Activated CD4-positive, alpha-beta memory T cell treated with anti-CD3 and anti-CD28 coated beads, Interleukin-2, amount 10 ng/mL, durations not matched to agents 7 days and 5 days (primary cell): ENCODE results near the gene MYO5C. TPM values are rescaled to one million over a fixed set of nuclear protein-coding genes. Genes with fewer than 3 reads are reported as not detected.

ENCODE experiments used
- CTCF ChIA-PET: fragments of 350-600 bp; sonication (Branson Sonifier 250); formaldehyde crosslinking; loops from one replicate; lab custom pipeline; 2021; ENCODE audit warnings: antibody characterized with exemption, inconsistent platforms; lab: Charles Lee
- POLR2A ChIA-PET: fragments of 350-600 bp; sonication (Branson Sonifier 250); formaldehyde crosslinking; loops from one replicate; lab custom pipeline; 2021; ENCODE audit warnings: antibody characterized with exemption; lab: Charles Lee
- DNase-seq: peaks from one replicate; pipeline ENCODE4 v3.0.0-alpha.2; 2020
- H3K27ac Mint-ChIP-seq: one replicate; pipeline ENCODE4 v1.8.0; 2021; ENCODE audit warnings: mild to moderate bottlenecking, mixed read lengths
- H3K27me3 Mint-ChIP-seq: one replicate; pipeline ENCODE4 v1.8.0; 2021; ENCODE audit warnings: mixed read lengths
- H3K36me3 Mint-ChIP-seq: one replicate; pipeline ENCODE4 v1.8.0; 2021; ENCODE audit warnings: low read depth, mixed read lengths
- H3K4me1 Mint-ChIP-seq: one replicate; pipeline ENCODE4 v1.8.0; 2021; ENCODE audit warnings: mixed read lengths
- H3K4me3 Mint-ChIP-seq: one replicate; pipeline ENCODE4 v1.8.0; 2021; ENCODE audit warnings: mild to moderate bottlenecking, mixed read lengths
- H3K9me3 Mint-ChIP-seq: one replicate; pipeline ENCODE4 v1.8.0; 2021; ENCODE audit warnings: mixed read lengths
- total RNA-seq, 2 experiments: library from RNA; stranded (reverse); gene quantifications; one replicate each; pipeline ENCODE4 v1.2.3, GENCODE V29; 2021

The MYO5C gene
- total RNA-seq, 2 experiments from 2014 or later = 1.3 to 1.4 TPM

GRCh38 chr15:52303093-52303772 is 7.6 kb upstream of the MYO5C start:
- H3K27me3 Mint-ChIP-seq = peaks cover 9% of the 10 kb centered on the region
- H3K4me1 Mint-ChIP-seq = peaks cover 28% of the 10 kb centered on the region
- no peak for DNase-seq
- peak overlapping the region; percentile 42 for H3K27ac Mint-ChIP-seq
- ChIA-PET CTCF (interaction anchor here (1.1 to 2.2 kb wide), 6 partner anchors 41 to 432 kb away, joined by 3 to 9 read pairs (median 4); no protein-coding TSS in a partner anchor), POLR2A (interaction anchor here (0.9 to 1.0 kb wide), 3 partner anchors 8 to 28 kb away, joined by 3 to 5 read pairs (median 4); partner anchors contain the start of gene MYO5C)
- peaks cover 20% of the 10 kb centered on the region for H3K36me3 Mint-ChIP-seq
- H3K9me3 Mint-ChIP-seq = peaks cover 7% of the 10 kb centered on the region
- no peak overlapping the region for H3K4me3 Mint-ChIP-seq

GRCh38 chr15:52301265-52301847 is 5.8 kb upstream of the MYO5C start:
- Mint-ChIP-seq H3K4me3 (no peak overlapping the region), H3K27ac (no peak overlapping the region), H3K9me3 (peaks cover 7% of the 10 kb centered on the region), H3K27me3 (peaks cover 18% of the 10 kb centered on the region), H3K4me1 (peaks cover 28% of the 10 kb centered on the region), H3K36me3 (peaks cover 20% of the 10 kb centered on the region)
- ChIA-PET CTCF (no interaction called here), POLR2A (no interaction called here)
- no peak for DNase-seq

GRCh38 chr15:52294881-52295420 is 653 bp downstream of the MYO5C start:
- Mint-ChIP-seq H3K4me1 (peaks cover 28% of the 10 kb centered on the region), H3K36me3 (no peaks in the 10 kb centered on the region), H3K27ac (no peak overlapping the region), H3K4me3 (no peak overlapping the region), H3K27me3 (peaks cover 55% of the 10 kb centered on the region), H3K9me3 (no peaks in the 10 kb centered on the region)
- ChIA-PET CTCF (no interaction called here), POLR2A (interaction anchor here (0.7 to 1.6 kb wide), 2 partner anchors 9 to 13 kb away, joined by 3 to 5 read pairs; no protein-coding TSS in a partner anchor)
- DNase-seq = no peak

- H3K27ac Mint-ChIP-seq = no peak overlapping the region
- H3K4me3 Mint-ChIP-seq = no peak overlapping the region
- H3K9me3 Mint-ChIP-seq = no peaks in the 10 kb centered on the region
- peaks cover 44% of the 10 kb centered on the region for H3K27me3 Mint-ChIP-seq
- H3K36me3 Mint-ChIP-seq = no peaks in the 10 kb centered on the region
- POLR2A ChIA-PET = no interaction called here
- CTCF ChIA-PET = no interaction called here
- H3K4me1 Mint-ChIP-seq = peaks cover 37% of the 10 kb centered on the region
- DNase-seq = no peak
These were observed 2.7 kb downstream of the MYO5C start for GRCh38 chr15:52292780-52293392.

- Mint-ChIP-seq H3K9me3 (no peaks in the 10 kb centered on the region), H3K4me1 (peaks cover 37% of the 10 kb centered on the region), H3K36me3 (no peaks in the 10 kb centered on the region), H3K27ac (no peak overlapping the region), H3K4me3 (no peak overlapping the region), H3K27me3 (peaks cover 36% of the 10 kb centered on the region)
- DNase-seq = no peak
- CTCF ChIA-PET = interaction anchor here (1.5 kb wide), 1 partner anchor 34 kb away, joined by 3 read pairs; no protein-coding TSS in a partner anchor
- POLR2A ChIA-PET = interaction anchor here (0.8 kb wide), 1 partner anchor 20 kb away, joined by 3 read pairs; no protein-coding TSS in a partner anchor
These were observed 4.4 kb downstream of the MYO5C start for GRCh38 chr15:52291204-52291603.

GRCh38 chr15:52290800-52291199 is 4.8 kb downstream of the MYO5C start:
- no peaks in the 10 kb centered on the region for H3K36me3 Mint-ChIP-seq

GRCh38 chr15:52290329-52290728 is 5.3 kb downstream of the MYO5C start:
- CTCF ChIA-PET = interaction anchor here (1.5 kb wide), 1 partner anchor 34 kb away, joined by 3 read pairs; no protein-coding TSS in a partner anchor
- POLR2A ChIA-PET = interaction anchor here (0.8 kb wide), 1 partner anchor 21 kb away, joined by 3 read pairs; no protein-coding TSS in a partner anchor
- H3K27me3 Mint-ChIP-seq = peaks cover 32% of the 10 kb centered on the region
- H3K4me3 Mint-ChIP-seq = no peak overlapping the region
- DNase-seq = no peak
- H3K9me3 Mint-ChIP-seq = no peaks in the 10 kb centered on the region
- no peak overlapping the region for H3K27ac Mint-ChIP-seq
- H3K36me3 Mint-ChIP-seq = no peaks in the 10 kb centered on the region
- peaks cover 35% of the 10 kb centered on the region for H3K4me1 Mint-ChIP-seq

More at GRCh38 chr15:52290800-52291199, 4.8 kb downstream of the MYO5C start:
- no peak overlapping the region for H3K4me3 Mint-ChIP-seq
- H3K27me3 Mint-ChIP-seq = peaks cover 33% of the 10 kb centered on the region
- ChIA-PET POLR2A (interaction anchor here (0.8 kb wide), 1 partner anchor 20 kb away, joined by 3 read pairs; no protein-coding TSS in a partner anchor), CTCF (interaction anchor here (1.5 kb wide), 1 partner anchor 34 kb away, joined by 3 read pairs; no protein-coding TSS in a partner anchor)
- no peak for DNase-seq
- H3K4me1 Mint-ChIP-seq = peaks cover 36% of the 10 kb centered on the region
- no peaks in the 10 kb centered on the region for H3K9me3 Mint-ChIP-seq
- H3K27ac Mint-ChIP-seq = no peak overlapping the region

- H3K27ac Mint-ChIP-seq = no peak overlapping the region
- POLR2A ChIA-PET = interaction anchor here (1.4 kb wide), 1 partner anchor 15 kb away, joined by 5 read pairs; no protein-coding TSS in a partner anchor
These were observed 5.9 kb downstream of the MYO5C start for GRCh38 chr15:52289629-52290081.

GRCh38 chr15:52288986-52289385 is 6.6 kb downstream of the MYO5C start:
- Mint-ChIP-seq H3K36me3 (no peaks in the 10 kb centered on the region), H3K4me3 (no peak overlapping the region), H3K9me3 (no peaks in the 10 kb centered on the region), H3K4me1 (peaks cover 35% of the 10 kb centered on the region), H3K27ac (no peak overlapping the region), H3K27me3 (peaks cover 21% of the 10 kb centered on the region)
- no peak for DNase-seq
- ChIA-PET CTCF (interaction anchor here (2.5 kb wide), 1 partner anchor 27 kb away, joined by 7 read pairs; no protein-coding TSS in a partner anchor), POLR2A (interaction anchor here (1.4 kb wide), 1 partner anchor 14 kb away, joined by 5 read pairs; no protein-coding TSS in a partner anchor)

More at GRCh38 chr15:52289629-52290081, 5.9 kb downstream of the MYO5C start:
- peaks cover 33% of the 10 kb centered on the region for H3K4me1 Mint-ChIP-seq
- DNase-seq = no peak
- H3K27me3 Mint-ChIP-seq = peaks cover 28% of the 10 kb centered on the region
- H3K4me3 Mint-ChIP-seq = no peak overlapping the region
- CTCF ChIA-PET = interaction anchor here (2.5 kb wide), 1 partner anchor 28 kb away, joined by 7 read pairs; no protein-coding TSS in a partner anchor
- H3K36me3 Mint-ChIP-seq = no peaks in the 10 kb centered on the region
- no peaks in the 10 kb centered on the region for H3K9me3 Mint-ChIP-seq

GRCh38 chr15:52288051-52288942 is 7.3 kb downstream of the MYO5C start:
- Mint-ChIP-seq H3K27me3 (peaks cover 14% of the 10 kb centered on the region), H3K27ac (no peak overlapping the region), H3K4me1 (peaks cover 31% of the 10 kb centered on the region), H3K4me3 (no peak overlapping the region), H3K9me3 (no peaks in the 10 kb centered on the region), H3K36me3 (no peaks in the 10 kb centered on the region)
- CTCF ChIA-PET = interaction anchor here (1.2 to 2.5 kb wide), 2 partner anchors 27 to 43 kb away, joined by 3 to 7 read pairs; no protein-coding TSS in a partner anchor
- no peak for DNase-seq
- POLR2A ChIA-PET = interaction anchor here (0.6 to 1.4 kb wide), 2 partner anchors 14 to 19 kb away, joined by 3 to 5 read pairs; no protein-coding TSS in a partner anchor

- Mint-ChIP-seq H3K27me3 (peaks cover 5% of the 10 kb centered on the region), H3K36me3 (no peaks in the 10 kb centered on the region), H3K4me3 (no peak overlapping the region), H3K9me3 (no peaks in the 10 kb centered on the region), H3K27ac (no peak overlapping the region), H3K4me1 (peaks cover 28% of the 10 kb centered on the region)
- ChIA-PET POLR2A (no interaction called here), CTCF (interaction anchor here (2.5 kb wide), 1 partner anchor 25 kb away, joined by 7 read pairs; no protein-coding TSS in a partner anchor)
- DNase-seq = no peak
These were observed 8.5 kb downstream of the MYO5C start for GRCh38 chr15:52287114-52287513.
